ENCODE data around the gene ARHGAP19. TPM values are rescaled to one million over a fixed set of nuclear protein-coding genes. Genes with fewer than 3 reads are reported as not detected.

Gene ARHGAP19
- total and polyA plus RNA-seq, 9 of the 15 experiments (the other 6 are each of a cell fraction or from before 2014, with no cell fraction given): 14.8 to 49.5 (median 26.8) TPM

DNA sequence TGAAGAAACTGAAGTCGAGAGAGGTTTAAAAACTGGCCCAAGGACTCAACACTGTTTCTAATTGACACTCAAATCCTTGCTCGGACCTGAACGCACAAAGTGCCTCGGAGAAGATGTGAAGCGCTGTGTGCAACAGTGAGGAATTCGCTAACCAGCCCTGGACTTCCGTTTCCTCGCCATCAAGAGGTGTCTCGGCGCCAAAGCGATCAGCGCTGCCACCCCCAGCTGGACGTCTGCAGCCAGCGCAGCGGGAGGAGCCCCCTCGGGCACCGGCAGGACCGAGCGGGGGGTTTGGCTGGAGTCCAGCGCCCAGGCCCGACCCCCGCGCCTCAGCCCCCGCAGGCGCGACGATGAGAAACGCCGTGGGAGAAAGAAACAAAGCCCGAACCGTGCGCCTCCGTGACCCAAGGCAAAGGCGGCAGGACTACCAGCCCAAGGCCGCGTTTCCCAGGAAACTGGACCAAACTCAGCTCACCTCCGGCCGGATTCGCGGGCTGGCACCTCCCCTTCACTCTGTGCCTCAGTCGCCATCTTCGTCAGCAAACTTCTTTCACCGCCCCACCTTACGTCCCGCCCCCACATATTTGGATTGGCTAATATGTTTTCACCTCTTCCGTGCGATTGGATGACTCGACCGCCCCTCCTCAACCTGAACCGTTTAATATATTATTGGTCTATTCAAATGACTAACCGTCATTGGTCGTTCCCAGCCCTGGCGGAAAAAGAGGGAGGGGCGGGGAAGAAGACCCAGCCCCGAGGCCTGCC is at the start of gene ARHGAP19 (continued):
- TF ChIP-seq, protein P1, sequence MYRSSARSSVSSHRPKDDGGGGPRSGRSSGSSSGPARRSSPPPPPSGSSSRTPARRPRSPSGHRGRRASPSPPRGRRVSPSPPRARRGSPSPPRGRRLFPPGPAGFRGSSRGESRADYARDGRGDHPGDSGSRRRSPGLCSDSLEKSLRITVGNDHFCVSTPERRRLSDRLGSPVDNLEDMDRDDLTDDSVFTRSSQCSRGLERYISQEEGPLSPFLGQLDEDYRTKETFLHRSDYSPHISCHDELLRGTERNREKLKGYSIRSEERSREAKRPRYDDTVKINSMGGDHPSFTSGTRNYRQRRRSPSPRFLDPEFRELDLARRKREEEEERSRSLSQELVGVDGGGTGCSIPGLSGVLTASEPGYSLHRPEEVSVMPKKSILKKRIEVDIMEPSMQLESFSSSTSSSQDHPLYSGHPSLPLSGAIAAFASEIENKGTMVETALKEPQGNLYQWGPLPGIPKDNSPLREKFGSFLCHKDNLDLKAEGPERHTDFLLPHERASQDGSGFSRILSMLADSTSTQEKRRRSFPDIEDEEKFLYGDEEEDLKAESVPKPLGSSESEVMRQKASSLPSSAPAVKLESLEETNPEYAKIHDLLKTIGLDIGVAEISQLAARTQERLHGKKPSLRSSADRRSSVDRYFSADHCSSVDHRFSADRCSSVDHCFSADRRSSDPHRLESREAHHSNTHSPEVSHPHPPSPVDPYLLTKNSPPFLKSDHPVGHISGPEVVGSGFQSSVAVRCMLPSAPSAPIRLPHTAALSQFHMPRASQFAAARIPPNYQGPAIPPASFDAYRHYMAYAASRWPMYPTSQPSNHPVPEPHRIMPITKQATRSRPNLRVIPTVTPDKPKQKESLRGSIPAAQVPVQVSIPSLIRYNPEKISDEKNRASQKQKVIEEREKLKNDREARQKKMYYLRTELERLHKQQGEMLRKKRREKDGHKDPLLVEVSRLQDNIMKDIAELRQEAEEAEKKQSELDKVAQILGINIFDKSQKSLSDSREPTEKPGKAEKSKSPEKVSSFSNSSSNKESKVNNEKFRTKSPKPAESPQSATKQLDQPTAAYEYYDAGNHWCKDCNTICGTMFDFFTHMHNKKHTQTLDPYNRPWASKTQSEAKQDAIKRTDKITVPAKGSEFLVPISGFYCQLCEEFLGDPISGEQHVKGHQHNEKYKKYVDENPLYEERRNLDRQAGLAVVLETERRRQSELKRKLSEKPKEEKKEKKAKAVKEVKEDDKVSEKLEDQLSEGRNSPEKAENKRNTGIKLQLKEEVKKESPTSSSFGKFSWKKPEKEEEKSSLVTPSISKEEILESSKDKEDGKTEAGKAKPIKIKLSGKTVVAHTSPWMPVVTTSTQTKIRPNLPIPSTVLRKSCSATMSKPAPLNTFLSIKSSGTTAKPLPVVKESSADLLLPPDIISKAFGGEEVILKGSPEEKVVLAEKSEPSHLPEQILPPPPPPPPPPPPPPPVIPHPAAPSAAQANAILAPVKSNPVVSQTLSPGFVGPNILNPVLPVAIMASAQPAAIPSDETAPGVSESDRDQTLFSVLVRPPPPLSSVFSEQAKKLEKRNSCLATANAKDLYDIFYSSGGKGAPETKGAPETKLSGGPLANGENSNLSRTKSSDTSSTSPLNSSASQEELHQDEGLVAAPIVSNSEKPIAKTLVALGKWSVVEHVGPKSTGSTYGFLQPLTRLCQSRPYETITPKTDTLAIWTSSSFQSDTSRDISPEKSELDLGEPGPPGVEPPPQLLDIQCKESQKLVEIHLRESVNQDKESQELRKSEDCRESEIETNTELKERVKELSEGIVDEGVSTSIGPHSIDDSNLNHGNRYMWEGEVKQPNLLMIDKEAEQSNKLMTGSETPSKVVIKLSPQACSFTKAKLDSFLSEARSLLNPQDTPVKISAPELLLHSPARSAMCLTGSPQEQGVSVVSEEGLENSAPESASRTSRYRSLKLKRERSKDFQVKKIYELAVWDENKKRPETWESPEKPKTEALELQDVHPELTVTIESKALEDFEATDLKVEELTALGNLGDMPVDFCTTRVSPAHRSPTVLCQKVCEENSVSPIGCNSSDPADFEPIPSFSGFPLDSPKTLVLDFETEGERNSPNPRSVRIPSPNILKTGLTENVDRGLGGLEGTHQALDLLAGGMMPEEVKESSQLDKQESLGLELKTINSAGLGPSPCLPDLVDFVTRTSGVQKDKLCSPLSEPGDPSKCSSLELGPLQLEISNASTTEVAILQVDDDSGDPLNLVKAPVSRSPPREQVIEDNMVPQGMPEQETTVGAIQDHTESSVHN (IDR thresholded peaks at IDR 0.05; ENCODE audit: borderline replicate concordance in 1 of 2, low read depth in 1 of 2): no peak
- TF ChIP-seq, protein P2, sequence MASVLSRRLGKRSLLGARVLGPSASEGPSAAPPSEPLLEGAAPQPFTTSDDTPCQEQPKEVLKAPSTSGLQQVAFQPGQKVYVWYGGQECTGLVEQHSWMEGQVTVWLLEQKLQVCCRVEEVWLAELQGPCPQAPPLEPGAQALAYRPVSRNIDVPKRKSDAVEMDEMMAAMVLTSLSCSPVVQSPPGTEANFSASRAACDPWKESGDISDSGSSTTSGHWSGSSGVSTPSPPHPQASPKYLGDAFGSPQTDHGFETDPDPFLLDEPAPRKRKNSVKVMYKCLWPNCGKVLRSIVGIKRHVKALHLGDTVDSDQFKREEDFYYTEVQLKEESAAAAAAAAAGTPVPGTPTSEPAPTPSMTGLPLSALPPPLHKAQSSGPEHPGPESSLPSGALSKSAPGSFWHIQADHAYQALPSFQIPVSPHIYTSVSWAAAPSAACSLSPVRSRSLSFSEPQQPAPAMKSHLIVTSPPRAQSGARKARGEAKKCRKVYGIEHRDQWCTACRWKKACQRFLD (CRISPR knock-in tag; IDR thresholded peaks at IDR 0.05): no peak
- TF ChIP-seq, protein P3, sequence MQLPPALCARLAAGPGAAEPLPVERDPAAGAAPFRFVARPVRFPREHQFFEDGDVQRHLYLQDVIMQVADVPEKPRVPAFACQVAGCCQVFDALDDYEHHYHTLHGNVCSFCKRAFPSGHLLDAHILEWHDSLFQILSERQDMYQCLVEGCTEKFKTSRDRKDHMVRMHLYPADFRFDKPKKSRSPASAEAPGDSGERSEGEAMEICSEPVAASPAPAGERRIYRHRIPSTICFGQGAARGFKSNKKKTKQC (CRISPR knock-in tag; IDR thresholded peaks at IDR 0.05): no peak
- no peak for TF ChIP-seq KLF1 (tag; IDR thresholded peaks at IDR 0.05)
- peak; percentile 45; the same call in 1 of the 2 replicates for TF ChIP-seq ETV1 (tag; conservative IDR thresholded peaks at IDR 0.05; ENCODE audit: low read depth)
- no peak for TF ChIP-seq NCOA2 (IDR thresholded peaks at IDR 0.05; ENCODE audit: partially characterized antibody in 2 of 2)
- no peak for TF ChIP-seq SRF (CRISPR knock-in tag; IDR thresholded peaks at IDR 0.05)
- no peak for TF ChIP-seq TCF7 (IDR thresholded peaks at IDR 0.05; ENCODE audit: borderline replicate concordance)
- peak; percentile 63 for TF ChIP-seq ELF1 (tag; IDR thresholded peaks at IDR 0.05)
- TF ChIP-seq SETDB1 (IDR thresholded peaks at IDR 0.05; ENCODE audit: low read length): no peak
- 0 out of 2 replicates have a peak, but pooled peaks have one; percentile 29 for TF ChIP-seq SOX6 (IDR thresholded peaks at IDR 0.05)
- TF ChIP-seq MCM3 (IDR thresholded peaks at IDR 0.05): no peak
- peak; percentile 96 for TF ChIP-seq NFYB (IDR thresholded peaks at IDR 0.05; ENCODE audit: extremely low read depth, insufficient read length)
- no peak for TF ChIP-seq HLTF (IDR thresholded peaks at IDR 0.05)
- TF ChIP-seq ZNF668 (CRISPR knock-in tag; IDR thresholded peaks at IDR 0.05): no peak
- peak; percentile 78 for TF ChIP-seq TBP (optimal IDR thresholded peaks at IDR 0.05; ENCODE audit: low read depth, low read length)
- no peak for TF ChIP-seq PTRF (tag; IDR thresholded peaks at IDR 0.05)
- no peak for TF ChIP-seq NUFIP1 (IDR thresholded peaks at IDR 0.05; ENCODE audit: partially characterized antibody)

Measured in K562 (cell line).